HepG2 (cell line): ENCODE data around the gene USE1. TPM values are rescaled to one million over a fixed set of nuclear protein-coding genes. Genes with fewer than 3 reads are reported as not detected.

ENCODE experiments used
- ATAC-seq: fragments of 200-7000 bp; cut with Tn5 transposase; 3 replicates; pipeline ENCODE4 v1.9.1; 2020; ENCODE audit warnings: mild to moderate bottlenecking, moderate library complexity
- BruUV-seq: library from RNA; stranded (reverse); fragments of 400-500 nt; replicated peaks from 2 replicates; lab custom pipeline; 2021; lab: Mats Ljungman, UMichigan
- CTCF ChIA-PET: fragments of 300-600 bp; formaldehyde crosslinking; extraction: SDS; loops from one replicate; lab custom pipeline; 2021; ENCODE audit warnings: low total read pairs, inconsistent platforms, low intra/inter-chr PET ratio; lab: Yijun Ruan, JAX
- POLR2A ChIA-PET: fragments of 350-600 bp; sonication (Branson Sonifier 250); formaldehyde crosslinking; loops from one replicate; lab custom pipeline; 2020; ENCODE audit warnings: antibody characterized with exemption, inconsistent platforms; lab: Yijun Ruan, JAX
- DNase-seq: peaks from one replicate; pipeline ENCODE4 v3.0.0-alpha.2; 2015; ENCODE audit warnings: low spot score
- FAIRE-seq: peaks from 3 replicates; lab custom pipeline; 2011; peaks lifted over from hg19 to GRCh38; lab: Jason Lieb, UNC
- H2AFZ ChIP-seq: one replicate; pipeline ENCODE4 v1.6.1; 2011; ENCODE audit warnings: low read length, inconsistent platforms
- H3K27ac ChIP-seq: fragments of 300-600 bp; 3 replicates; pipeline ENCODE4 v1.8.0; 2011; ENCODE audit warnings: mixed run types, mild to moderate bottlenecking, mixed read lengths, low read length, inconsistent platforms; ENCODE audit not compliant: insufficient read depth; ENCODE audit errors: extremely low read length
- H3K27me3 ChIP-seq, 2 experiments: fragments of 200-600 bp in 1 of 2; 2 replicates in 1 of 2; 3 replicates in 1 of 2; pipeline versions ENCODE4 v1.6.0 to v1.8.0; 2011; ENCODE audit warnings: low read length in 2 of 2, mild to moderate bottlenecking in 2 of 2, moderate library complexity in 2 of 2, inconsistent platforms in 1 of 2; ENCODE audit not compliant: insufficient read depth in 2 of 2, control insufficient read depth in 1 of 2
- H3K36me3 ChIP-seq, 2 experiments: fragments of 200-600 bp in 1 of 2; replicated peaks in 1 of 2; 2 replicates in 1 of 2; 3 replicates in 1 of 2; pipeline versions ENCODE4 v1.5.1 to v1.8.0; 2011; ENCODE audit warnings: low read length in 2 of 2, inconsistent platforms in 1 of 2; ENCODE audit not compliant: insufficient read depth in 2 of 2, control insufficient read depth in 1 of 2
- H3K4me1 ChIP-seq: 2 replicates; pipeline ENCODE4 v1.5.1; 2012; ENCODE audit warnings: low read length, inconsistent platforms; ENCODE audit not compliant: insufficient read depth
- H3K4me2 ChIP-seq: 2 replicates; pipeline ENCODE4 v1.6.0; 2011; ENCODE audit warnings: low read depth, low read length, inconsistent platforms
- H3K4me3 ChIP-seq, 3 experiments: fragments of 200-600 bp in 1 of 3; sonication (generic), shearing (Covaris generic) in 1 of 3; replicated peaks in 1 of 3; 2 replicates each; pipeline ENCODE4 v1.5.1; 2011 to 2016; ENCODE audit warnings: low read length in 3 of 3, inconsistent platforms in 2 of 3, low read depth in 2 of 3, mild to moderate bottlenecking in 2 of 3, control low read depth in 1 of 3, mixed read lengths in 1 of 3; ENCODE audit not compliant: insufficient read depth in 1 of 3
- H3K79me2 ChIP-seq: one replicate; pipeline ENCODE4 v1.6.1; 2011; ENCODE audit warnings: low read length, inconsistent platforms; ENCODE audit not compliant: insufficient read depth
- H3K9ac ChIP-seq: 2 replicates; pipeline ENCODE4 v1.6.0; 2011; ENCODE audit warnings: mild to moderate bottlenecking, low read depth, low read length, inconsistent platforms; ENCODE audit not compliant: insufficient read depth
- H3K9me3 ChIP-seq: 2 replicates; pipeline ENCODE4 v1.5.1; 2012; ENCODE audit warnings: mild to moderate bottlenecking, low read length
- H4K20me1 ChIP-seq: 2 replicates; pipeline ENCODE4 v1.6.0; 2011; ENCODE audit warnings: inconsistent platforms, mild to moderate bottlenecking, low read length, moderate library complexity; ENCODE audit not compliant: insufficient read depth
- CC2D1A ChIP-seq: sonication (generic); formaldehyde crosslinking; IDR thresholded peaks from 2 replicates; pipeline ENCODE4 v1.8.1; 2023; ENCODE audit warnings: mild to moderate bottlenecking, missing genetic modification reagents
- EEA1 ChIP-seq: sonication (generic); formaldehyde crosslinking; IDR thresholded peaks from 2 replicates; pipeline ENCODE4 v1.5.1; 2020; ENCODE audit warnings: mild to moderate bottlenecking, missing genetic modification reagents, borderline replicate concordance
- ETV6 ChIP-seq: sonication (generic); formaldehyde crosslinking; conservative IDR thresholded peaks from 2 replicates; pipeline ENCODE4 v1.4.0; 2020; ENCODE audit warnings: missing genetic modification reagents
- GABPB1 ChIP-seq: IDR thresholded peaks from 2 replicates; pipeline ENCODE4 v1.6.1; 2016; ENCODE audit warnings: mild to moderate bottlenecking, missing genetic modification reagents, moderate library complexity, missing compliant biosample characterization
- HMG20B ChIP-seq: conservative IDR thresholded peaks from 2 replicates; pipeline ENCODE4 v1.6.1; 2016; ENCODE audit warnings: missing genetic modification reagents, missing compliant biosample characterization
- ZNF160 ChIP-seq: sonication (generic); formaldehyde crosslinking; IDR thresholded peaks from 2 replicates; pipeline ENCODE4 v1.8.0; 2022; ENCODE audit warnings: mild to moderate bottlenecking, inconsistent platforms, missing genetic modification reagents
- ZNF382 ChIP-seq: sonication (generic); formaldehyde crosslinking; IDR thresholded peaks from 2 replicates; pipeline ENCODE4 v1.5.0; 2020; ENCODE audit warnings: missing genetic modification reagents, mild to moderate bottlenecking, borderline replicate concordance
- ZNF766 ChIP-seq: sonication (generic); formaldehyde crosslinking; IDR thresholded peaks from 2 replicates; pipeline ENCODE4 v1.5.0; 2020; ENCODE audit warnings: missing genetic modification reagents, borderline replicate concordance
- ZNF891 ChIP-seq: sonication (generic); formaldehyde crosslinking; IDR thresholded peaks from 2 replicates; pipeline ENCODE4 v1.5.0; 2020; ENCODE audit warnings: mild to moderate bottlenecking, missing genetic modification reagents
- WGBS: methylation state at CpG from one replicate; pipeline ENCODE4 v1.1.6; 2017; ENCODE audit warnings: low lambda C conversion rate; 5-methylcytosine and 5-hydroxymethylcytosine counted together
- in situ Hi-C: cut with HindIII; loops from 2 replicates; pipeline ENCODE4 v1.10.0; 2017; ENCODE audit warnings: low pct_unique_long_range_greater_than_20kb; ENCODE audit not compliant: extremely low pct_ligation_motif_present
- intact Hi-C: fragments of 100-400 bp; cut with micrococcal nuclease; formaldehyde crosslinking; loops from one replicate; pipeline ENCODE4 v1.10.0; 2022; ENCODE audit not compliant: unreplicated experiment
- polyA plus RNA-seq, 8 experiments: library from polyadenylated mRNA; depleted of rRNA in 3 of 8; stranded (reverse) in 7 of 8; unstranded in 1 of 8; fragments of >200 nt; fragmentation: Illumina TruSeq in 4 of 8; extraction: Trizol in 4 of 8; gene quantifications; 2 replicates each; pipeline versions ENCODE4 v1.2.1 to v1.2.3, GENCODE V29; 2011 to 2016; ENCODE audit warnings: low read depth in 4 of 8, missing spikeins in 1 of 8, mixed read lengths in 1 of 8; ENCODE audit not compliant: insufficient read depth in 1 of 8
- total RNA-seq, 5 experiments: library from RNA; depleted of rRNA; stranded (reverse); fragments of >200 nt; fragmentation: Illumina TruSeq; extraction: Trizol; gene quantifications; 2 replicates each; pipeline ENCODE4 v1.2.3, GENCODE V29; 2016; ENCODE audit warnings: low read depth in 1 of 5
- TF ChIP-seq, protein P1 (sequence below): sonication (generic); formaldehyde crosslinking; IDR thresholded peaks from 2 replicates; pipeline ENCODE4 v1.4.0; 2020; ENCODE audit warnings: missing genetic modification reagents
- TF ChIP-seq, protein P2 (sequence below): sonication (generic); formaldehyde crosslinking; IDR thresholded peaks from 2 replicates; pipeline ENCODE4 v1.5.0; 2020; ENCODE audit warnings: mild to moderate bottlenecking, missing genetic modification reagents
- TF ChIP-seq, protein P3 (sequence below): sonication (generic); formaldehyde crosslinking; IDR thresholded peaks from 2 replicates; pipeline ENCODE4 v1.5.0; 2020; ENCODE audit warnings: missing genetic modification reagents, mild to moderate bottlenecking, borderline replicate concordance

Gene USE1
- total and polyA plus RNA-seq, 2 of the 13 experiments (the other 11 are each of a cell fraction or from before 2014, with no cell fraction given): 9.9 to 17.6 TPM

GRCh38 chr19:17183858-17184321 lies 31.3 kb upstream of the USE1 start:
- in situ Hi-C loops (no loop called here), intact Hi-C loops (no loop called here)
- no peak overlapping the region for H3K27ac ChIP-seq
- no peak overlapping the region for H3K4me2 ChIP-seq
- 94% methylated on average over 11 of the region's 11 CpGs for WGBS
- no peak for TF ChIP-seq ZNF382 (CRISPR knock-in tag)
- TF ChIP-seq ZNF891: no peak
- TF ChIP-seq GABPB1 (CRISPR knock-in tag): no peak
- no peak for TF ChIP-seq ZNF766
- no peak for TF ChIP-seq HMG20B (CRISPR knock-in tag)
- no peak for TF ChIP-seq ZNF160
- TF ChIP-seq, protein P1, sequence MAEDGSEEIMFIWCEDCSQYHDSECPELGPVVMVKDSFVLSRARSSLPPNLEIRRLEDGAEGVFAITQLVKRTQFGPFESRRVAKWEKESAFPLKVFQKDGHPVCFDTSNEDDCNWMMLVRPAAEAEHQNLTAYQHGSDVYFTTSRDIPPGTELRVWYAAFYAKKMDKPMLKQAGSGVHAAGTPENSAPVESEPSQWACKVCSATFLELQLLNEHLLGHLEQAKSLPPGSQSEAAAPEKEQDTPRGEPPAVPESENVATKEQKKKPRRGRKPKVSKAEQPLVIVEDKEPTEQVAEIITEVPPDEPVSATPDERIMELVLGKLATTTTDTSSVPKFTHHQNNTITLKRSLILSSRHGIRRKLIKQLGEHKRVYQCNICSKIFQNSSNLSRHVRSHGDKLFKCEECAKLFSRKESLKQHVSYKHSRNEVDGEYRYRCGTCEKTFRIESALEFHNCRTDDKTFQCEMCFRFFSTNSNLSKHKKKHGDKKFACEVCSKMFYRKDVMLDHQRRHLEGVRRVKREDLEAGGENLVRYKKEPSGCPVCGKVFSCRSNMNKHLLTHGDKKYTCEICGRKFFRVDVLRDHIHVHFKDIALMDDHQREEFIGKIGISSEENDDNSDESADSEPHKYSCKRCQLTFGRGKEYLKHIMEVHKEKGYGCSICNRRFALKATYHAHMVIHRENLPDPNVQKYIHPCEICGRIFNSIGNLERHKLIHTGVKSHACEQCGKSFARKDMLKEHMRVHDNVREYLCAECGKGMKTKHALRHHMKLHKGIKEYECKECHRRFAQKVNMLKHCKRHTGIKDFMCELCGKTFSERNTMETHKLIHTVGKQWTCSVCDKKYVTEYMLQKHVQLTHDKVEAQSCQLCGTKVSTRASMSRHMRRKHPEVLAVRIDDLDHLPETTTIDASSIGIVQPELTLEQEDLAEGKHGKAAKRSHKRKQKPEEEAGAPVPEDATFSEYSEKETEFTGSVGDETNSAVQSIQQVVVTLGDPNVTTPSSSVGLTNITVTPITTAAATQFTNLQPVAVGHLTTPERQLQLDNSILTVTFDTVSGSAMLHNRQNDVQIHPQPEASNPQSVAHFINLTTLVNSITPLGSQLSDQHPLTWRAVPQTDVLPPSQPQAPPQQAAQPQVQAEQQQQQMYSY (CRISPR knock-in tag): no peak
- TF ChIP-seq, protein P2, sequence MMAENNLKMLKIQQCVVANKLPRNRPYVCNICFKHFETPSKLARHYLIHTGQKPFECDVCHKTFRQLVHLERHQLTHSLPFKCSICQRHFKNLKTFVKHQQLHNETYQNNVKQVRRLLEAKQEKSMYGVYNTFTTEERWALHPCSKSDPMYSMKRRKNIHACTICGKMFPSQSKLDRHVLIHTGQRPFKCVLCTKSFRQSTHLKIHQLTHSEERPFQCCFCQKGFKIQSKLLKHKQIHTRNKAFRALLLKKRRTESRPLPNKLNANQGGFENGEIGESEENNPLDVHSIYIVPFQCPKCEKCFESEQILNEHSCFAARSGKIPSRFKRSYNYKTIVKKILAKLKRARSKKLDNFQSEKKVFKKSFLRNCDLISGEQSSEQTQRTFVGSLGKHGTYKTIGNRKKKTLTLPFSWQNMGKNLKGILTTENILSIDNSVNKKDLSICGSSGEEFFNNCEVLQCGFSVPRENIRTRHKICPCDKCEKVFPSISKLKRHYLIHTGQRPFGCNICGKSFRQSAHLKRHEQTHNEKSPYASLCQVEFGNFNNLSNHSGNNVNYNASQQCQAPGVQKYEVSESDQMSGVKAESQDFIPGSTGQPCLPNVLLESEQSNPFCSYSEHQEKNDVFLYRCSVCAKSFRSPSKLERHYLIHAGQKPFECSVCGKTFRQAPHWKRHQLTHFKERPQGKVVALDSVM (CRISPR knock-in tag): no peak
- no peak for TF ChIP-seq ETV6 (CRISPR knock-in tag)
- TF ChIP-seq, protein P3, sequence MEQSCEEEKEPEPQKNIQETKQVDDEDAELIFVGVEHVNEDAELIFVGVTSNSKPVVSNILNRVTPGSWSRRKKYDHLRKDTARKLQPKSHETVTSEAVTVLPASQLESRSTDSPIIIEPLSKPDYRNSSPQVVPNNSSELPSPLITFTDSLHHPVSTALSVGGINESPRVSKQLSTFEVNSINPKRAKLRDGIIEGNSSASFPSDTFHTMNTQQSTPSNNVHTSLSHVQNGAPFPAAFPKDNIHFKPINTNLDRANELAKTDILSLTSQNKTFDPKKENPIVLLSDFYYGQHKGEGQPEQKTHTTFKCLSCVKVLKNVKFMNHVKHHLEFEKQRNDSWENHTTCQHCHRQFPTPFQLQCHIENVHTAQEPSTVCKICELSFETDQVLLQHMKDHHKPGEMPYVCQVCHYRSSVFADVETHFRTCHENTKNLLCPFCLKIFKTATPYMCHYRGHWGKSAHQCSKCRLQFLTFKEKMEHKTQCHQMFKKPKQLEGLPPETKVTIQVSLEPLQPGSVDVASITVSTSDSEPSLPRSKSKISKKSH (CRISPR knock-in tag): no peak
- no peak for TF ChIP-seq CC2D1A (CRISPR knock-in tag)
- TF ChIP-seq EEA1: no peak
- no peaks in the 10 kb centered on the region for H4K20me1 ChIP-seq
- no peak for DNase-seq
- H3K9me3 ChIP-seq: no peaks in the 10 kb centered on the region
- ATAC-seq: no peak
- H3K79me2 ChIP-seq: no peaks in the 10 kb centered on the region
- H3K27me3 ChIP-seq: no peaks in the 10 kb centered on the region
- H3K36me3 ChIP-seq: peaks cover 9 to 10% of the 10 kb centered on the region in 2 experiments; a peak in 3 of 5 replicates
- BruUV-seq: TSS peak; percentile 45
- no peak overlapping the region for H3K4me3 ChIP-seq
- no peak overlapping the region for H2AFZ ChIP-seq
- H3K4me1 ChIP-seq: no peaks in the 10 kb centered on the region
- CTCF ChIA-PET: no interaction called here
- FAIRE-seq: no peak
- no peak overlapping the region for H3K9ac ChIP-seq
- POLR2A ChIA-PET: no interaction called here
